Stimulated activated CD4-positive, alpha-beta T cell treated with anti-CD3 and anti-CD28 coated beads, Interleukin-1b, Interleukin-23, amount 100 ng/mL, for 4 hours (primary cell): ENCODE measurements around the gene ADCY1.
"Not testable (repeated sequence)": the region's sequence is repeated elsewhere in the genome, so short reads cannot be mapped to it uniquely, and the experiment has no call there.

ENCODE experiments used
- DNase-seq, 2 donors: peaks; one replicate each; pipeline ENCODE4 v3.0.0-alpha.2; 2020; ENCODE audit warnings: low read depth in 2 of 2

The ADCY1 gene

DNA sequence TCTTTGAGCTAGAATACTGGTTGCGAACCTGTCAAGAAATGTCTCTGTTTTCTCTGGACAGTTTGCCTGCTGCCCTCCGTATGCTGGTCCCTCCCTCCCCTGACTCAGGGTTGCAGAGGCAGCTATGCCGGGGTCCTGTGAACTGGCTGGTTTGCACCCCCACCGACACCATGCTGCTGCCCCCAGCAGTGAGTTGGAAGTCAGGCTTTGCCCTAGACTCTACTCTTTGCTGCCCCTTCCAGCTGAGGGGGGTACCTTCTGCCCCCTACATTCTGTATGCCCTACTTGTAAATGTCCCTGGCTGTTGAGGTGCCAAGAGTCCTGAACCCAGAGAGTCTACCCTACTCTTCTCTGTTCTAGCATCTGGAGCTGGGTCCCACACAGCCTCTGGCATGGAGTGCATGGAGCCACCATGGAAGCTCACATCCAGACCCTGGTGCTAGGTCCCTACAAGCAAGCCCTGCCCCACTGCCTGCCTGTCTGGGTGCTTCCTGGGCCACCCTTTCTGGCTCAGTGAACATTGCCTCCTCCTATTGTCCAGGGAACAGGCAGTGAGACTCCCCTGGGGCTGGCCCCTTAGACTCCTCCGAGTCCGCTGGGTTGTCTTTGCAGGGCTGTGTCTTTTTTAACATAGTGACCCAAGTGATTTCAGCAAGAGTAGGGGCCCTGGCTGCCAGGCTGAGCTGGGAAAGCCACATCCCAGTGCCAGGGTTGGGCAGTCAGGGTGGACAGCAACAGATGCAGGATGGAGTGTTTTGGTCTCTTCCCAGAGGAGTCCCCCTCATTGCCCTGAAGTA lies 138.9 kb downstream of the ADCY1 start:
- no peak for DNase-seq

DNA sequence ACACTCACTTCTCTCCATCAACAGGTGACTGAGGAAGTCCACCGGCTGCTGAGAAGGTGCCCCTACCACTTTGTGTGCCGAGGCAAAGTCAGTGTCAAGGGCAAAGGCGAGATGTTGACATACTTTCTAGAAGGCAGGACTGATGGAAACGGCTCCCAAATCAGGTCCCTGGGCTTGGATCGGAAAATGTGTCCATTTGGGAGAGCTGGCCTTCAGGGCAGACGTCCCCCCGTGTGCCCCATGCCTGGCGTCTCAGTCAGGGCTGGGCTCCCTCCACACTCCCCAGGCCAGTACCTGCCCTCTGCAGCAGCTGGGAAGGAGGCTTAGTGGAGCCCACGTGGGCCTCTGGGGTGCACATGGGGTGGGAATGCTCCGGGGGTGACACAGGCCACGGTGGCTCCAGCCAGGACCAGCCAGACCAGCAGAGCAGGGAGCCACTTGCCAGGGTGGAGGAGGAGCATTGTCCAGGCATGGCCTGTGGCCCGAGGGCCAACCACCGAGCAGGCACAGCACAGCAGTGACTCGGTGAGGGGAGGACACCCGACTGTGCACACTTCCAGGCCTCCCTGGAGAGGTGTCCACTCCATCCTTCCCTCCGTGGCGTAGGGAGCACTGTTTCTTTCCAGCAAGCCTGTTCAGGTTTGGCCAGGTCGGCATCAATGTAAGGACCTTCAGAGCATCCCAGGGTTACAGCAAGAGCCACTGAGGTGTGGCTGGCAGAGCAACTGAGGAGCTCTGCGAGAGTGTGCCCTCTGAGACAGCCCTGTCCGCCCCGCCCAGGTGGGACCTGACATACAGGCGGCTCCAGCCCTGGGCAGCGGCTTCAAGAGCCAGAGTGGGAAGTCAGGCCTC lies 139.7 kb downstream of the ADCY1 start:
- no peak for DNase-seq

DNA sequence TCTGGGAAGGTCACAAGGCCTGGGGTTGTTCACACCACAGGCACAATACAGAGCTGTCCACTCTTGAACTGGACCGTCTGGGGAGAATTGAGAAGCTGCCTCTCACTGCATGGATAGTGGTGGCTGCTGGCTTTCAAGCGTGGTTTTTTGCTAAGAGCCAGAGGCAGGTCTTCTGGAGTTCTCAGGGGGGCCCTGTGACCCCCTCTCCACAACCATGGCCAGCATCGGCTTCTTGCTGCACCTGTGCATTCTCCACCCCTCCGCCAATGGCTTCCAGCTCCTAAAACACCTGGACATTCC lies 140.3 kb downstream of the ADCY1 start:
- no peak for DNase-seq

DNA sequence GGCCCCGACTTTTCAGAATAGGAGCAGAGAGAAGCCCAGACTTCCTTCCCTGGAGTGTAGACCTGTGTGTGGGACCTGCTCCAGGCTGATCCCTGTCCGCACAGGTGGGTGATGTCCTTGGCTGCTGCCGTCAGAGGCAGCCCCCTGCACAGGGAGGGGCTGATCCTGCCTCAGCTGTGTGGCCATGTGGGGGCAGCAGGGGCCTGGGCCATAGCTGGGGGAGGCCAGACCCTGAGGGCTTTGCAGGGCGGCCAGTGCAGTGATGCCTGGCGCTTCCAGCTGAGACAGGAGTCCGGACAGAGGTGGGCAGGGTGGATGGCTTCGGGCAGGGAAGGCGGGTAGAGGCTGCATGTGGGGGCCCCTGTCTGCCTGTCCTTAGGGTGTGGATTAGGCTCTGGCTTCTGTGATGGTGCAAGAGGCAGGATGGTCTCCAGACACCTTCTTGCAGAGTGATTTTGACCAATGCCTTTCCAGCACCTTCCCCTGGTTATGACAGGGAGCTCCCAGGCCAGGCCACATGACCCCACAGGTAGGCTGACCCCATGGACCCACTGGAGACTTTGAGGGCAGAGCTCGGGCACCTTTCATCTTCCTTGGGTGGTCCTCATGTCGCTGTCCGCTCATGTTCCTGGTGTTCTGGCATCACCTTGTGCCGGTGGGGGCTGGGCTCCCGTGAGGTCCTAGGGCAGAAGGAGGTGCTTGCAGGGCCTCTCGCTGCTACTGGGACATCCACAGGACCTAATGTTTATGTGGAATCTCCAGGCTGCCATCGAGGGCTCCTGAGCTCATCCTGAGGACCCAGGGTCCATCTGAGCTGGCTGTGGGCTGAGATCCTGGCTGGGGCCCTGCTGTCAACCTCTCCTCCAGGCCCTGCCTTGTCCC lies 141.5 kb downstream of the ADCY1 start:
- DNase-seq: no peak

DNA sequence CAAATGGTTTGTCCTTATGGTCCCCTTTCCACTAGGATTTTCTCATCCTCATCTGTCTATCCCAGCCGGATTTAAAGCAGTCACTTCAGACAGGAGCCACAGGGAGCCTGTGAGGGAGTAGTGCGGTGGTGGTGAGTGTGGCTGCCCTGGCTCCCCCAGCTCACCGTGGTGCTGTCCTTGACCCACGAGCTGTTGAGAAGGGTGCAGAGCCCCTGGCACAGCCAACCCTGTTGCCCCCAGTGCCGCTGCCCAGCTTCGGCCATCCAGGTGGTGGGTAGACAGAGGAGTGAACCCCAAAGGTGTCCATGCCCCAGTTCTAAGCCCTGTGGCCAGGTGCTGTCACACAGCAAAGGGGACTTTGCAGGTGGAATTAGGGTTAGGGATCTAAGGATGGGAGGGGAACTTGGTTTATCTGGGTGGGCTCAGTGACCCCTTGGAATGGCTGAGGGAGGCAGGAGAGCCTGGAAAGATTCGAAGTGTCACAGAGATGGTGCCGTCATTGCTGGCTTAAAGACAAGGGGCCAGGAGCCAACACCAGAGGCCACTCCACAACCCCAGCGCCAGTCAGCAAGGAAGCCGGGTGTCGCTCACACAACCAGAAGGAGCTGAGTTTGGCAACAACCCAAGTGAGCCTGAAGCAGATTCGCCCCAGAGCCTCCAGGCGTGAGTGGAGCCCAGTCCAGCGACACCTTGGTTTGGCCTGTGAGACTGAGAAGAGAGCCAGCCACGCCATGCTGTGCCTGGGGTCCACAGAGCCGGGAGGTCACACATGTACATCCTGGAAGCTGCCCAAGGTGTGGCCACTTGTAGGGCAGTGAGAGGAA lies 142.4 kb downstream of the ADCY1 start:
- DNase-seq: no peak

DNA sequence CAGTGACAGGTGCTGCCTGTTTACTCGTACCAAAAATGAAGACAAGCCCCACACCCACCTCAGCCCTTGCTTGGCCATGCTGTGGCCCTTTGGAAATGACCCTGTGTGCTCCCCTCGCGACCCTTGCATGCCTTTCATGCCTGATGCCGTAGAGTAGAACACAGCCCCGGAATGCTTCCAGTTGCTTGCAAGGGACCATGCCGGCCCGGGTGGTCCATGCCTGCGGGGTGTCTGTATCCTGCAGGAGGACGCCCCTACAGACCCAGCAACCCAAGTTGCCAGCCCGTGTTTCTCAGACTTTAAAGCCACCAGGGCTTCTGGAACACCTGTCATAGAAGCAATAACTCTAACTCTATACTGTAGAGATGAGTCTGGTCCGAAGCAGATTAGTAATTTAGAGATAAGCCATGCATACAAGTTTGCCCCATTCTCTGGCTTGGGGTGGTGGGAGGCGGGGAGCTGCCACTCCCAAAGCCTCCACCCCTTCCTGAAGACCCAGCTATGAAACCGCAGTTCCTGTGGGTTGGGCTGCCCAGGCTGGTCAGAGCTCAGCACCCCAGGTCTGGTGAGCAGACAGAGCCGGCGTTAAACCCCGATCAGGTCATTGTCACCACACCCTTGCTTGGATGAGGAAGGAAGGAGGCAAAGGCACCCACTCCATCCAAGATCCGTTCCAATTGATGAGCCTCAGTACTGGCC lies 143.5 kb downstream of the ADCY1 start:
- DNase-seq: no peak

DNA sequence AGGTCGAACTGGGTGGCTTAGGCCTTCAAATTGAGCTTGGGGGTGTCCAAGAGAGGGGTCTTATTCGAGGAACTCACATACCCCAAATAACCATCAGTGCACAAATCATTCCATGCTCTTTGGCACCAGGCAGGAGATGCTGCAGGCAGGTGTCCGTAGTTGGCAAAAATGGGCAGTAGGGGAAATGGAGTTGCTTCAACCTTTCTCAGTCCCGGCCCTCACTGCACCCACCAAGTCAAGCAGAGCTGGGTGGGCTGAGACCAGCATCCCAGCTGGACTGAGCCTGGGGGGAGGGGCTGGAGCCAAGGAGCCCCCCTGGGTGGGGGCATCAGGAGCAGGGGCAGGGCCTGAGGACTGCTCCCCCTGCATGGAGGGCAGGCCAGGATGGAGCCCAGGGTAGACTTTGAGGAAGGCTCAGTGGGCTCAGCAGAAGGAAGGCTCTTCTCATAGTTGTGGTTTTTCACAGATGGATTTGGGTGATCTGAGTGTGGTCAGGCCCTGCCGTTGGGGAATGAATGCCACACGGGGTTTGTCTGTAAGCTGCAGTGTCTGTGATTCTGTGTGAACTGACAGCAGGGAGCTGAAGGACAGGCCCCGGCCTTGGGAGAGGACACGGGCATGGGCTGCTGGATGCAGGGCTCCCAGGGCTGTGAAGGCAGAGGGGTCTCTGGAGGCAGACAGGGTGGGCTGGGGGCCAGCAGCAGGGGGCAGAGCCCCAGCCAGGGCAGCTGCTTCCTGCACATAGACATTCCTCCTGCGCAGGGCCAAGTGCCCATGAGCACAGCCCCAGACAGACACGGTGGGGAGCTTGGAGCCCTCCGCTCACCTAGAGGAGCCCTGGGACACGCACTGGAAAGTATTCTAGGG lies 144.5 kb downstream of the ADCY1 start:
- DNase-seq: no peak

DNA sequence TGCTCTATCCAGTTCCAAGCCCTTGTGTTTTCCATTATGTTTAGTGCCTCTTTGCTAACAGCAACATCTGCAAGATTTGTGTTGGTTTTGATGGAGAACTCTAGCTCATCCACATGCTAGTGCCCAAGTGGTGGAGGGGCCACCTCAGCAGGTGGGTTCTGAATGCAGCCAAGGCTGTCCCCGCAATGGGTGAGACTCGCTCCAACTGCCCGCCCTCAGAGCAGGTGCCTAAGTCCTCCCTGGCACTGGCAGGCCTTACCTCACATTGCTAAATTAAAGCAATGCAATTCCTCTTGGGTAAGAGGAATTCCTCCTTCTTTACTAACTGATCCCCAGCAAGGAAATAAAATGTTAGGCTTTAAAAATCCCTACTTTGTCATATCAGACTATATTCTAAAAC lies 146.8 kb downstream of the ADCY1 start:
- no peak for DNase-seq

DNA sequence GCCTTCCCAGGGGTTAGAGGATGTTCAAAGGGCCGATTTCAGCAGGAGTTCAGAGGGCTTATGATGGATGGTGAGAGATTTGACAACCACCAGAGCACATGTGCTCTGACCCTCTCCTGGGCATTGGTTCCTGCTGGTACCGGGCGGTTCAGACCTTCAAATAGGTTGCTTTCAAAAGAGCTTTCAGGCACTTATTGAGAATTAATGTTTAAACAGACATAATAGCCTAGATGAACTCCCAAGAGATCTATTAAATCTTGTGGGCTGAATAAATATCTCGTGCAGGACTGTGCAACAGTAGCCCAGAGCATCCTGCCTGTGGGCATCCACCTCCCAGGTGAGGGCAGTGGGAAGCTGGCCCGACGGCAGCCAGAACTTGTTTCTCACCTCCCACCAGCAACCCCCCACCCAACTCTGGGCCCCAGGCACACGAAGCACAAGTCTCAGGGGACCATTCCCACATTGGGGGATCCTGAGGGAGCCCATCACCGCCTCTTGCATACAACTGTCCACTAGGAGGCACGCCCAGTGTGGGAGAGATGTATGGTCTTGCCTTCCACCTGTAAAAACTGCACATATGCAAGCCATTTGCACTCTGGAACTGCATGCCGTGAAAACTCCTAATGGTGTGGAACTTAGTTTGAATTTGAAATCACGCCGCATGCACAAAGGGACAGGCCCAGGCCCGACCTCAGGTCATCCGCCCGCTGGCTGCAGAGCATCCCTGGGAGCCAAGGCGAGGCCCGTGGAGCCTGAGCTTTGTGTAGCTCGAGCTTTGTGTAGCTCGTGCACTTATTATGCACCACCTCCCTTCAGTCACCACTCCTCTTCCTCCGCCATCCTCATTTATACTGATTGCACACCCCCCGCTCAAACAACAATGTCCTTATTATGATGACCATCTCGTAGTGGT lies 147.8 kb downstream of the ADCY1 start:
- DNase-seq: no peak

DNA sequence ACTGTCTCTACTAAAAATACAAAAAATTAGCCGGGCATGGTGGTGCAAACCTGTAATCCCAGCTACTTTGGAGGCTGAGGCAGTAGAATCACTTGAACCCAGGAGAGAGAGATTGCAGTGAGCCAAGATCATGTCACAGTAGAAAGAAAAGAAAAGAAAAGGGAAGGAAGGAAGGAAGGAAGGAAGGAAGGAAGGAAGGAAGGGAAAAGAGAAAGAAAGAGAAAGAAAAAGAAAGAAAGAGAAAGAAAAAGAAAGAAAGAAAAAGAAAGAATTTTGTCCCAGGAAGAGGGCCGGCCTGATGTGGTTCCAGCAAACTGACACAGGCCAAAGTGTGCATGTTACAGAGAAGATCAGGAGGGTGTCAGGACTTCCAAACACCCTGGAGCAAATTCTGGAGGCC lies 151.1 kb downstream of the ADCY1 start:
- DNase-seq: not testable (repeated sequence)

DNA sequence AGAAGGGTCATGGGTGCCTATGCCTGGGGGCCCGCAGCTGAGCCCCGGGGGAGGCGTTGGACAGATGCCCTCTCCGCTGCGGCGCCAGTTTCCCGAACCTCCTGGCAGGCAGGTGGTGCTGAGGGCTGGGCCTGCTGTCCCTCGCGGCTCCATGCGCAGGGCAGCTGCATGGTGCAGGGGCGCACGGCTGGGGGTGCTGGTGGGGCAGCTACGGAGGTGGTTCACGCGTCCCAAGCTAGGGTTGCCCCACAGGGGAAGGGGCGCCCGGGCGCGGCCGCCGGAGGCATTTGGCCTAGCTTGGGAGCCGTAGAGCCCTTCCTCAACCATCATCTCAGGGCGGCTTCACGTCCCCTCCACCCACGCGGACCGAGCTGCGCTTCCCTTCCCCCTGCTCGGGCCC lies 152.7 kb downstream of the ADCY1 start:
- DNase-seq: no peak

DNA sequence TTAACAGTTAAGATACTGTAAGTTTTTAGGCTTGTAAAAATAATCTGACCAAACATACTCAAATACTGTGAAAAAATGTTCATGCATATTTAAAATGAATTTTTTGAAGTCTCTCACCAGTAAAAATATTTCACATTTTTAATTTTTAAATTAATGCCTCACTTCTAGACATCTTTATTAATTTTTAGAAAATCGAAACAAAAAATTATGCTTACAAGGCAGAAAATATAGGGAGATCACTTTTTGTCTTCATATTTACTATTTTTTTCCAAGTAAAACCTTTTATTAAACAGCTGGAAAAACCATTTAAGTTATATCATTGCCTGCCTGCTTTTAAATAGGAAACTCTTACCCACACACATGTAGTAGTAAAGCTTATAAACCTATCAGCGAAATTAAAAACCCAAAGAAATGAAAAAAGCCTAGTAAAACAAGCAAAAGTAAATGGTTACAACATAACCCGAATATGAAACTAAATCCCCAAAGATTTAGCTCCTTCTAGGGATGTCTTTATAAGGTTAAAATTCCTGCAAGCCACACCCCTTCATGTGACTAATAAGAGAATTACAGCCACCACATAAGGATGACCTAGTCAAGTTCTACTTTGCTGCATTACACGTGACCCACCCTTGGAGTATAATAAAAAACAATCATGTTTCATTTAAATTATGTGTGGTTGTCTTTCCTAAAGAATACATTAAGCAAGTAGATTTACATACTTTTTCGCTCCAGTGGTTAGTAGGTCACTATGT lies 157.7 kb downstream of the ADCY1 start:
- DNase-seq: not testable (repeated sequence)

DNA sequence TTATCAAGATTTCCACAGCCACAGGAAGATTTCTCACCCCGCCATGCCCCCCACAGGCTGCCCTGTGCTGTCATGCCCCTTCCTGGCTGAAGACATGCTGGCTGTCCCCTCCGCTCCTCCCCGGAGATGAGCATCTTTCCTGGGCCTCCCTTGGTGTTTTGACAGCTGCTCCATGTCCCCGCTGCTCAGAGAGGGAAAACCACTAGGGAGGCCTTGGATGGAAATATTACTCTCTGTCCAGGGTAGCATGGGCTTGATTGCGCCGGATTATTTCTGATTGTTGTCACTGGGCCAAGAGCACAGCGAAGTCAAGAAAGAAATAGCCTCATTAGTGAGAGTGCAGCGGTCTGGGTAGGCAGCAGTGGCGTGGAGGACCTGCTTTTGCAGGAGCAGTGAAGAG lies 164.8 kb downstream of the ADCY1 start:
- DNase-seq: not testable (repeated sequence)

DNA sequence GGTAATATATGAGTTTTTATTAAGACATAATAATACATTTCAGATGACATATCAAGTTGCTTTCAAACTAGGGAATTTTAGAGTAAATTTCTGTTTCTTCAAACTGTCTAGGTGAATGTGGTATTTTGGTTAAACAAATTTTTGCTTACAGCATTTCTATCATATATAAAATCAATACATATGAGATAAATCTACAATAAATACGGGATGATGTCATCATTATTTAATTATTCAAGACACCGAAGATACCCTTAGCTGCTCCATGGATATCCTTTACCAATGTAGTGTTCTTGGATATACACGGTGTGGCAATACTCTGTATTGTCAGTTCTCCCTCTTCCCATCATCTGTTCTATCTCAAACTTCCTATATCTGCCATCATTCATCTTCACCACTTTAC lies 166.4 kb downstream of the ADCY1 start:
- not testable (repeated sequence) for DNase-seq

DNA sequence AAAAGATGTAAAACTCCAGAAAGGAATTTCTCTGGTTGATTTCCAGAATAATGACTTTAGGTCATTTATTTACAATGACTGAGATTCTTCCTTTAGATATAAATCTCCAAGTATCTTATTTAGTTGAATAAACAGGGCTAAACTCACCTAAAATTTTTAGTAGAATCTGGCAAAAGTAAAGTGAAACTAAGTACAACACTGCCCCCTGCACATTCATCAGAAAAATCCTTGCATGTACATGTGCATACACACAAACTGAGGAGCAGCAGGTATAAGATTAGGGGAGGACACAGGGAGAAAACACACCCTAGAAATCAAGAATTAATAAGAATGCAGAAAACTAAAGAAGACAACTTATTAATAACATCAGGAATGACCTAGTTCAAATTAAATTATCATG lies 174.8 kb downstream of the ADCY1 start:
- not testable (repeated sequence) for DNase-seq

DNA sequence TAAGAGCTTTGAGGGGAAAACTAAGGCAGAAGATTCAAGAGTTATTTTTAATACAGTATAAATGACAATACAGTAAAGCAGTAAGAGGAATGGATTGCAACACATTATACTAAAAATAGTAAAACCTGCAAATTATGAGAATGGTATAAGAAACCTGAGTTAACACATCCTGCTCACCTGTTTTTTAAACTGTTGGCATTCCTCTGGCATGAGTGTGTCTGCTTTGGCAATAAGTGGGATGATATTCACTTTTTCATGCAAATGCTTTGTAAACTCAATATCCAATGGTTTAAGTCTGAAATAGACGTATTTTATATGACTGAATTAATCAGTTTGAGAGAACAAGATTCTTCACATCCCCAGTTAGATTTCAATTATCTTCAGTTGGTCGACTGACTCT lies 177.2 kb downstream of the ADCY1 start:
- DNase-seq: not testable (repeated sequence)

DNA sequence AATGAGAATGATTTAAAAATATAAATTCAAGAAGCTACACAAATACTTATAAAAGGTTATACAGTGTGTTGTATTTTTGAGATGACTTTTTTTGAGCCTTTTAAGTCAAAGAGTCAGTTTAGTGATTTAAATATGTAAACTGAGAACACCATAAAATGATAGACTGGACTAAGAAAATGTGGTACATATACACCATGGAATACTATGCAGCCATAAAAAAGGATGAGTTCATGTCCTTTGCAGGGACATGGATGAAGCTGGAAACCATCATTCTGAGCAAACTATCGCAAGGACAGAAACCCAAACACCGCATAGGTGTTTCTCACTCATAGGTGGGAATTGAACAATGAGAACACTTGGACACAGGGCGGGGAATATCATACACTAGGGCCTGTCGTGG lies 182.2 kb downstream of the ADCY1 start:
- not testable (repeated sequence) for DNase-seq

DNA sequence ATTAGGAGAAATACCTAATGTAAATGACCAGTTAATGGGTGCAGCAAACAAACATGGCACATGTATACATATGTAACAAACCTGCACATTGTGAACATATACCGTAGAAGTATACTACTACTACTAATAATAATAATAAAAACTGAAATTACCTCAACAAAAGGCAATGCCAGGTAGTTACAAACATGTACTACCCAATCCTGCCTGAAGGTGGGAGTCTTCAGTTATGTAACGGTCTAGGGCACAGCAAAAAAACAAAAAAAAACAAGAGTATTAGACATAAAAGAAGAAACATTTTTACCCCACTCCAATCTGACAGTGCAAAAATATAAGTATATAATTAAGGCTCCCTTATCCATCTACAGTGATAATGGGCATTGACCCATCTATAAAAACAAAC lies 182.6 kb downstream of the ADCY1 start:
- DNase-seq: not testable (repeated sequence)
